T-helper 2 cell treated with Interferon-gamma antibody and Interleukin-4, amounts not matched to agents 100 ng/mL and 5 ng/mL, for 36 hours (primary cell): ENCODE measurements around the gene ANAPC2. TPM values are rescaled to one million over a fixed set of nuclear protein-coding genes. Genes with fewer than 3 reads are reported as not detected.

Experiments
- intact Hi-C: fragments of 100-400 bp; cut with micrococcal nuclease; formaldehyde crosslinking; loops from one replicate; pipeline ENCODE4 v1.15.1; 2023
- total RNA-seq: library from RNA; stranded (reverse); gene quantifications from 2 replicates; pipeline ENCODE4 v1.2.3, GENCODE V29; 2022

ANAPC2 gene
- total RNA-seq, 1 donor from 2014 or later: 69.6 TPM

GRCh38 chr9:137194388-137194787, 6.0 kb upstream of the ANAPC2 start:
- intact Hi-C loops: no loop called here

GRCh38 chr9:137193771-137194170, 5.4 kb upstream of the ANAPC2 start:
- intact Hi-C loops: no loop called here

- intact Hi-C loops: no loop called here
These were observed 4.5 kb upstream of the ANAPC2 start for GRCh38 chr9:137192859-137193258.

DNA sequence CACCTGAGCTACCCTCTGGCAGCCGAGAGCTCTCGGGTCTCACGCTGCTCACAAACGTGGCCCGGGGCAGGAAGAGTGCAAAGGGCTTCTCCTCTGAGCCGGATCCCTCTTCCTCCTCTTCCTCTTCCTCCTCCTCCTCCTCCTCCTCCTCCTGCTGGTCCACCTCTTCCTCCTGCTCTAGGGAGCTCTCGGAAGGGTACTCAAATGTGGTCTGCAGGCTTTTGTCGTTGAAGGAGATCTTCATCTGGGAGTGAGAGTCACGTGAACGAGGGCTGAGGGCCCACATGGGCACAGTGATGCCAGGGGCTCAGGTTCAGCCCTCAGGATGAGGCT, 4.1 kb upstream of the ANAPC2 start:
- intact Hi-C loops: no loop called here

GRCh38 chr9:137191691-137192447, 3.5 kb upstream of the ANAPC2 start:
- intact Hi-C loops: no loop called here

DNA sequence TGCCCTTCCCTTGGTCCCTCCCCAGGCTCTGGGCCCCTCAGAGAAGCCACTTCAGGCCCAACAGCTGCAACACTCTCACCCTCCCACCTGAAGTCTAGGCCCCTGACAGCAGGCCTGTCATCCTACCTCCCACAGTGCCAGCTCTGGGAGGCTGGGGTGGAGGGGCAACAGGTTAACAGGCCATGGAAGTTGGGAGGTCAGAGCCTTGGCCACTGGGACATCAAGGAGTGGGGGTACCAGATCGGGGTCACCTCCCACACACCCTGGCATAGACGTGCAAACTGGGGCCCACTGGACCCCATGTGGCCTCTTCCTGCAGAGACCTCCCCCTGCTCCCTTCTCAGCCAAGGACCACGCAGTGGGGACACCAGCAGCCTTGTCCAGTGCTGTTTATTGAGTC, 2.9 kb upstream of the ANAPC2 start:
- intact Hi-C loops: no loop called here

DNA sequence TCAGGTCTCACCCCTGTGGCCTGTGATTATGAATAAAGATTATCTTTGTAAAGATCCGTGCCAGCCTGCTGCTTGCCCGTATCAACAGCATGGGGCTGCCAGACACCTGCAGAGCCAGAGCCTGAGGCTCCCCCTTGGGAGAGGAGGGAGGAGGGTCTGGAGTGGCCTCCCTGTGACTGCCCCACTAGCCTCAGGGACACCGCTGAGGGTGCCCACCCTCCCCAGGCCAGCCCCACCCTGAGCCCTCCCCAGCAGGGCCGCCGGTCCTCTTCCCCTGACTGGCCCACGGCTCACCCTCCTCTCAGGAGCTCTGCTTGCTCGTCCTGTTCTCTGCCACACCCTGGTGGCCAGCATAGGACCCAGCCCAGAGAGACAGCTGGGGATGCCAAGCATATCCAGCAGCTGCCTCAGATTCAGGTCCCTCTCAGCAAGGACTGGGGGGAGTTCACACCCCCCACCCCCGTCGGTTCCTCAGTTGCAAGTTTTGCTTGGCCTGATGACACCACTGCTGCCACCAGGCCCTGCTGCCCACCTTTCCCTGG, 2.0 kb upstream of the ANAPC2 start:
- intact Hi-C loops: no loop called here

DNA sequence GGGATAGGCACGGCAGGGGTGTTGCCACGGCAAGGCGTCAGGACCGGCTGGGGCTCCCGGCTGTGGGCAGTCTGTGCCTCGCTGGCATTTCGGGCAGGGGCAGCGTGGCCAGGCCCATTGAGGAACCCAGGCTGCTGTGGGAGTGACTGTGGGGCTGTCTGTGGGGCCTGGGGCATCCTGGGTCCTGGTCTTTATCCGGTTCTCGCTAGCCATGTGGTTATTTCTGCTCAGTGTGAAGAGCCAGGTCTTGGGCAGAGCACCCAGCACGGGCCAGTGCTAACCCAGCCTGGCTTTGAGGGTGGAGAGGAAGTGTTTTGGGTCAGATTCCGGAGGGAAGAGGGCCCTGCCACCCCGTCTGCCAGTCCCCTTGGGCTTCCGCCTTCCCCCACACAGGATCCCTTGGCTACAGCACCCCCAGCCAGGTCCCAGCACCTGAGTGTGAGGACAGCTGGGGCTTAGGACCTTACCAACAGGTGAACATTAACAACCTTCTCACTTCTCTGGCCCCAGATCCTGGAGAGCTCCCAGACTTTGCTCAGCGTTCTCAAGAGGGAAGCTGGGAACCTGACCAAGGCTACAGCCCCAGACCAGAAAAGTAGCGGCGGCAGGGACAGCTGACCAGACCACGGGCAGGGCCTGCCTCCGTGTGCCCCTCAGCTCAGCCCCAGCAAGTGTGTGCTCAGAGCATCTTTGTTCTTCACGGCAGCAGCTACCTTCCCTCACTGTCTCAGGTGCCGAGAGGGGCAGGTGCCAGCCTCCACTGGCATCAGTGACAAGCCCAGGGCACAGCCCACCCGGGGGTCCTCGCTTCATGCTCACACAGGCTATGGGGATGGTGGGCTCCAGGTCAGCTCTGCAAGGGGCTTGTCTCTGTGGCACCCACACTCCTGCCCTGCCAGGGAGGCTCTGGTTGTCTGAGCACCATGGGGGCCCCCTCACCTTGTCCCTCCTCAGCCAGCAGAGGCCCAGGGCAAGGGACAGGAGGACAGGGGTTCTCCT, 1.2 kb upstream of the ANAPC2 start:
- intact Hi-C loops: loop anchor here (2.0 to 5.0 kb wide), 2 partner anchors 51 to 62 kb away; partner anchors contain the start of gene TUBB4B

GRCh38 chr9:137188086-137188489, 272 bp downstream of the ANAPC2 start:
- intact Hi-C loops: loop anchor here (1.0 to 5.0 kb wide), 4 partner anchors 17 to 61 kb away; partner anchors contain the start of genes NDOR1, TMEM203 and TUBB4B

- intact Hi-C loops: loop anchor here (5.0 kb wide), 1 partner anchor 60 kb away; no protein-coding TSS in a partner anchor
These were observed 974 bp downstream of the ANAPC2 start for GRCh38 chr9:137187386-137187785.

DNA sequence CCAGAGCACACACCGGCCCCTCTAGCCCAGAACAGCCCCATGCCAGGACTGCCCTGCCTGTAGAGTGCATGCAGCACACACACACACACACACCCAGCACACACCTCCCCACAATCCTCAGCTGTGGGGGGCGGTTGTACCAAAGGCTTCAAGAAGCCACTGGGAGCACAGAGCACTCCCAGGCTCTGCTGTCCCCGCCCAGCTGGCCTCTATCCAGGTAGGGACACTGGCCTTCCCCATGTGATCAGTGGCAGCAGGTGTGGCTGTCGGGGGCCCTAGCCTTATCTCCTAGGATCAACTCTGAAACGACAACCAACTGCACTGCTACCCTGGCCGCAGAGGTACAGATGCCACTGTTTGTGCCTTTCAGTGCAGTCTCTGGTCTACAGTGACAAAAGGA, 2.0 kb downstream of the ANAPC2 start:
- intact Hi-C loops: loop anchor here (5.0 kb wide), 1 partner anchor 59 kb away; no protein-coding TSS in a partner anchor

DNA sequence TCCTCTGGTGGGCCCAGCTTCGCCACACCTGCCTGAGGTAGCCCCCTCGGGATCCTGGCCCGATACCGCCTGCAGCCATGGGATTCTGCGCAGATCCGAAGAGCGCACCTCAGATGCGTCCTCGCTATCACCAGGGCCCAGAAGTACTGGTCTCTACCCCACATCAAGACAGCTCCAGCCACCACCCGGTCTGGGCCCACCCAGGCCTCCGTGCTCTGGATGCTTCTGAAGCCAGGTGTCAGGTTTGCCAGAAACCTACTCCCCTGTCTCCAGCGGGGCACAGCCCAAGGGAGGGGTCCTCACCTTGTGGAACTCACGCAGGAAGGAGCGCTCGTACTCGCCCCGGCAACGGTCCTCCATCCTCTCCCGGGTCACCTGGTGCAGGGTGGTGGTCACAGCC, 2.4 kb downstream of the ANAPC2 start:
- intact Hi-C loops: loop anchor here (5.0 kb wide), 1 partner anchor 59 kb away; no protein-coding TSS in a partner anchor

- intact Hi-C loops: loop anchor here (5.0 kb wide), 1 partner anchor 58 kb away; no protein-coding TSS in a partner anchor
These were observed 3.3 kb downstream of the ANAPC2 start for GRCh38 chr9:137184881-137185660.

DNA sequence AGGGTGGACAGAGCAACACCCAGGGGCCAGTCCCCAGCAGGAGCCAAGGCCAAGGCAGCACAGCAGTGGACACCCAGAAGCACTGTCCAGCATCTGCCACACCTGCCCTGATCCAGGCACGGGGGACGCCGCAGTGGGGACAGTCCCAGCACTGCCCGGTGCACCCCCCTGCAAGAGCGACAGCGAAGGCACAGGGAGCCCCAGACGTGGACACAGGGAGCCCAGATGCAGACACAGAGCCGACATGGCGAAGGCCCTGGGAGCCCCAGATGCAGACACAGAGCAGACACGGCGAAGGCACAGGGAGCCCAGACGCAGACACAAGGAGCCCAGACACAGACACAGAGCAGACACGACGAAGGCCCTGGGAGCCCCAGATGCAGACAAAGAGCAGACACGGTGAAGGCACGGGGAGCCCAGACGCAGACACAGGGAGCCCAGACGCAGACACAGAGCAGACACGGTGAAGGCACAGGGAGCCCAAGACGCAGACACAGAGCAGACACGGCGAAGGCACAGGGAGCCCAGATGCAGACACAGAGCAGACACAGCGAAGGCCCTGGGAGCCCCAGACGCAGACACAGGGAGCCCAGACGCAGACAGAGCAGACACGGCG, 4.3 kb downstream of the ANAPC2 start:
- intact Hi-C loops: no loop called here

- intact Hi-C loops: no loop called here
These were observed 5.5 kb downstream of the ANAPC2 start for GRCh38 chr9:137182836-137183235.

- intact Hi-C loops: no loop called here
These were observed 6.7 kb downstream of the ANAPC2 start for GRCh38 chr9:137181680-137182079.

GRCh38 chr9:137180491-137180890, 7.9 kb downstream of the ANAPC2 start:
- intact Hi-C loops: no loop called here

GRCh38 chr9:137179761-137180160, 8.6 kb downstream of the ANAPC2 start:
- intact Hi-C loops: no loop called here

DNA sequence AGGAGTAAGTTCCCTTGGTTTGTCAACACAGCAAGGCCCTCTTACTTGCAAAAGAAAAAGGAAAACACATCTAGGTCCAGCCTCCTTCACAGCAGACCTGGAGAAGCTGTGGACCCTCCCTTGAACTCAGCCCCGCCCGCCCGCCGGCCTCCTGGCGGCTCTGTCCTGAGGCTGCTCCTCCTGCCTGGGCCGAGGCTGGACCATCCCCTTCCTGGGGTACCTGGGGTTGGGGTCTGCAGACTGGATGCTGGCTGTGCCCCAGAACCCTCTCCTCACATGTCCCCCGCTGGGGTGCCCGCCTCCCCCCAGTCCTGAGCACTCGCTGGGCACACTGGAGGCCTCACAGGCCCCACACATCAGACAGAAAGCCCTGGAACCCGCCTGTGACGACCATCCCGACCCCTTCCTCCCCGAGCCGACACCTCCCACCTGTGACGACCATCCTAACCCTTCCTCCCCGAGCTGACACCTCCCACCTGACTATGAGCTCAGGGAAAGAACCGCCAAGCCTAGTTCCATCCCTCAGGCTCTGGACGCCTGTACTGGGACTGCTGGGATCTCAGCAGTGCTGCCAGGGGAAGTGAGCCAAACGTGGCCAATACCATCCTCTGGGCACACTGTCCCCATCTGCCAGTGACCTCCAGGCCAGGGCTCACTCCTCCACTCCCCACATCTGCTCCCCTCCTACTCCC, 9.3 kb downstream of the ANAPC2 start:
- intact Hi-C loops: no loop called here
